ENCODE results near the gene KCNK4. TPM values are rescaled to one million over a fixed set of nuclear protein-coding genes. Genes with fewer than 3 reads are reported as not detected.
A peak's percentile ranks its signal among the peaks of the same experiment; 100 is the strongest.

The KCNK4 gene
- total and polyA plus RNA-seq, 2 of the 13 experiments (the other 11 are each of a cell fraction or from before 2014, with no cell fraction given), result not detected

GRCh38 chr11:64283092-64283491 is 8.0 kb upstream of the KCNK4 start:
- peak overlapping the region; percentile 2; the same call in 1 of the 2 replicates for H3K9ac ChIP-seq (ENCODE audit: insufficient read depth, low read depth, low read length)
- intact Hi-C loops (cut with micrococcal nuclease; ENCODE audit: unreplicated experiment) (no loop called here), in situ Hi-C loops (cut with HindIII; ENCODE audit: extremely low pct_ligation_motif_present, low pct_unique_long_range_greater_than_20kb) (no loop called here)
- no peaks in the 10 kb centered on the region for H4K20me1 ChIP-seq (ENCODE audit: insufficient read depth, low read length)
- H3K79me2 ChIP-seq (ENCODE audit: insufficient read depth, low read length), result no peaks in the 10 kb centered on the region
- WGBS (ENCODE audit: low lambda C conversion rate), result 96% methylated on average over 3 of the region's 3 CpGs
- H3K4me1 ChIP-seq (ENCODE audit: insufficient read depth, low read length), result peaks cover 15% of the 10 kb centered on the region; the same call in 1 of the 2 replicates
- ChIA-PET POLR2A (interaction anchor here (1.3 to 4.6 kb wide), 2 partner anchors 12 to 14 kb away, joined by 3 to 48 read pairs; no protein-coding TSS in a partner anchor), CTCF (ENCODE audit: low intra/inter-chr PET ratio, low total read pairs) (no interaction called here)
- H3K4me2 ChIP-seq (ENCODE audit: low read depth, low read length), result no peak overlapping the region; the same call in 1 of the 2 replicates
- TF ChIP-seq ZNF597 (CRISPR knock-in tag; IDR thresholded peaks at IDR 0.05) (no peak), ARNT (IDR thresholded peaks at IDR 0.05) (no peak), ZNF121 (CRISPR knock-in tag; IDR thresholded peaks at IDR 0.05) (peak; percentile 76)
- no peak overlapping the region for H3K4me3 ChIP-seq (replicated peaks in 1 of 3; ENCODE audit: insufficient read depth in 1 of 3, low read depth in 2 of 3, low read length in 3 of 3)
- H3K27ac ChIP-seq (ENCODE audit: extremely low read length, insufficient read depth, low read length), result no peak overlapping the region
- BruUV-seq (replicated peaks), result no TSS peak
- FAIRE-seq, result no peak
- no peaks in the 10 kb centered on the region for H3K9me3 ChIP-seq (ENCODE audit: low read length)
- peaks cover 0 to 2% of the 10 kb centered on the region in 2 experiments; a peak in 1 of 5 replicates for H3K36me3 ChIP-seq (replicated peaks in 1 of 2; ENCODE audit: control insufficient read depth in 1 of 2, insufficient read depth in 2 of 2, low read length in 2 of 2)
- no peak overlapping the region for H2AFZ ChIP-seq (ENCODE audit: low read length)
- no peak for DNase-seq (ENCODE audit: low spot score)
- no peaks in the 10 kb centered on the region; a peak in 1 of 5 replicates for H3K27me3 ChIP-seq (ENCODE audit: control insufficient read depth in 1 of 2, insufficient read depth in 2 of 2, low read length in 2 of 2)
- no peak for ATAC-seq

- 3% methylated on average over 15 of the region's 44 CpGs for WGBS (ENCODE audit: low lambda C conversion rate)
- ChIA-PET CTCF (ENCODE audit: low intra/inter-chr PET ratio, low total read pairs) (no interaction called here), POLR2A (interaction anchor here (0.7 to 4.6 kb wide), 9 partner anchors 13 to 99 kb away, joined by 3 to 48 read pairs (median 4); partner anchors contain the start of genes ESRRA, FKBP2, PRDX5 and STIP1)
- peak within 1 kb of the TSS; percentile 79 for H3K9ac ChIP-seq (ENCODE audit: insufficient read depth, low read depth, low read length)
- ATAC-seq (peak; percentile 92), DNase-seq (ENCODE audit: low spot score) (peak; percentile 86), FAIRE-seq (peak; percentile 66)
- H3K9me3 ChIP-seq (ENCODE audit: low read length), result no peaks in the 10 kb centered on the region
- H3K36me3 ChIP-seq (replicated peaks in 1 of 2; ENCODE audit: control insufficient read depth in 1 of 2, insufficient read depth in 2 of 2, low read length in 2 of 2), result no peaks in the 10 kb centered on the region
- H3K4me2 ChIP-seq (ENCODE audit: low read depth, low read length), result peak within 1 kb of the TSS; percentile 97
- H2AFZ ChIP-seq (ENCODE audit: low read length), result no peak within 1 kb of the TSS
- no peaks in the 10 kb centered on the region for H4K20me1 ChIP-seq (ENCODE audit: insufficient read depth, low read length)
- no peaks in the 10 kb centered on the region for H3K79me2 ChIP-seq (ENCODE audit: insufficient read depth, low read length)
- TSS peak; percentile 79 for BruUV-seq (replicated peaks)
- H3K4me1 ChIP-seq (ENCODE audit: insufficient read depth, low read length), result peaks cover 22% of the 10 kb centered on the region; the same call in 1 of the 2 replicates
- in situ Hi-C loops (cut with HindIII; ENCODE audit: extremely low pct_ligation_motif_present, low pct_unique_long_range_greater_than_20kb) (no loop called here), intact Hi-C loops (cut with micrococcal nuclease; ENCODE audit: unreplicated experiment) (loop anchor here (2.0 kb wide), 1 partner anchor 14 kb away; no protein-coding TSS in a partner anchor)
- H3K27ac ChIP-seq (ENCODE audit: extremely low read length, insufficient read depth, low read length), result peak within 1 kb of the TSS; percentile 79
- H3K4me3 ChIP-seq (replicated peaks in 1 of 3; ENCODE audit: insufficient read depth in 1 of 3, low read depth in 2 of 3, low read length in 3 of 3), result peak within 1 kb of the TSS; percentile 69 to 97 (median 83)
- no peaks in the 10 kb centered on the region; a peak in 1 of 5 replicates for H3K27me3 ChIP-seq (ENCODE audit: control insufficient read depth in 1 of 2, insufficient read depth in 2 of 2, low read length in 2 of 2)
- TF ChIP-seq GRHL1 (CRISPR knock-in tag; conservative IDR thresholded peaks at IDR 0.05) (no peak), ZNF737 (CRISPR knock-in tag; IDR thresholded peaks at IDR 0.05; ENCODE audit: borderline replicate concordance) (no peak), JUNB (CRISPR knock-in tag; IDR thresholded peaks at IDR 0.05; ENCODE audit: borderline replicate concordance) (no peak), ZBTB44 (CRISPR knock-in tag; IDR thresholded peaks at IDR 0.05) (no peak; the same call in 1 of the 2 replicates), DZIP1 (CRISPR knock-in tag; IDR thresholded peaks at IDR 0.05) (no peak)
Observed at GRCh38 chr11:64284048-64284961, 6.8 kb upstream of the KCNK4 start, which contains the start of gene BAD. BAD (minus strand) TSS chr11:64284665; CDS start chr11:64284368, 297 bp downstream.

All from HepG2 (cell line).